Activated naive CD8-positive, alpha-beta T cell treated with anti-CD3 and anti-CD28 coated beads for 36 hours (primary cell): Measurements from ENCODE around the gene MB. TPM values are rescaled to one million over a fixed set of nuclear protein-coding genes. Genes with fewer than 3 reads are reported as not detected.
A peak's percentile ranks its signal among the peaks of the same experiment; 100 is the strongest.
"Not testable (repeated sequence)": the region's sequence is repeated elsewhere in the genome, so short reads cannot be mapped to it uniquely, and the experiment has no call there.

Source experiments
- DNase-seq: peaks from one replicate; pipeline ENCODE4 v3.0.0; 2021
- H3K27ac Mint-ChIP-seq: one replicate; pipeline ENCODE4 v1.8.0; 2022; ENCODE audit warnings: mild to moderate bottlenecking, moderate library complexity, mixed read lengths
- H3K27me3 Mint-ChIP-seq: one replicate; pipeline ENCODE4 v1.8.0; 2022; ENCODE audit warnings: mild to moderate bottlenecking, mixed read lengths
- H3K36me3 Mint-ChIP-seq: one replicate; pipeline ENCODE4 v1.8.0; 2021; ENCODE audit warnings: mild to moderate bottlenecking, mixed read lengths
- H3K4me1 Mint-ChIP-seq: one replicate; pipeline ENCODE4 v1.8.0; 2021; ENCODE audit warnings: mixed read lengths
- H3K4me3 Mint-ChIP-seq: one replicate; pipeline ENCODE4 v1.8.0; 2022; ENCODE audit warnings: mild to moderate bottlenecking, moderate library complexity, mixed read lengths
- H3K9me3 Mint-ChIP-seq: one replicate; pipeline ENCODE4 v1.8.0; 2022; ENCODE audit warnings: mixed read lengths
- total RNA-seq, 2 experiments: library from RNA; stranded (reverse); gene quantifications; one replicate each; pipeline ENCODE4 v1.2.3, GENCODE V29; 2021

The MB gene
- total RNA-seq, 2 experiments from 2014 or later, result not detected

DNA sequence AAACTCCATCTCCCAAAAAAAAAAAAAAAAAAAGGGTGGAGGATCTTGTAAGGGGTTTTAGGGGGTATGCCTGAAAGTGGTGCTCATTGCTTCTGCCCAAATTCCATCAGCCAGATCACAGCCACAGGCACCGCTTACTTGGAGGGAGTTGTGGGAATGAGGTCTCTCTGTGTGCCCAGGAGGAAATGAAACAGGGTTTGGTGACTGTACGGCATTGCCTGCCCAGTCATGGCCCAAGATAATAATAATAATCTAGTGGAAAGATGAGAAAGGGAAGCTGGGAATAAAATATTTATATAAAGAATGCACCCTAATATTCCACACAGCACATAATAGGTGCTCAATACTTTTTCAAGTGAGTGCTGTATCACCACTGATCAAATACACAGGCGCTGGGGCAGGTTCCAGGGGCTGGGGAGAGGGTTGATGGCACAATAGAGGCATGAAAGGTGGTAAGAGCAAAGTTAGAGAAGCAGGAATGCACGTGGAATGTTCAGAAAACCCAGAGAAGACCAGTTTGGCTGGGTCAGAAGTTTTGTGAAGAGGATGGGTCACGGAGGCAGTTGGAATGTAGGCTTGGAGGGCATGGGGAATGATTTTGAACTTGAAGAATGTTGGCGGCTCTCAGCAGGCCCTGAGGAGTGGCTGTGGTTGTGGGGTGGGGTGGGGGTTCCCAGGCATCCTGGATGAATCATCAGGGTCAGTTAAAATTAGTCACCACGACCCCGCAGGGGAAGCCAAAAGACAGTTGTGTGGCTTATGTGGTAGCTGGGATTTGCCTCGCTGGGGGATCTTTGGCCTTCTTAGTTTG is 12.5 kb upstream of the MB start:
- Mint-ChIP-seq H3K4me1 (peaks cover 16% of the 10 kb centered on the region), H3K4me3 (peak overlapping the region; percentile 16), H3K9me3 (peaks cover 4% of the 10 kb centered on the region), H3K36me3 (no peaks in the 10 kb centered on the region), H3K27ac (peak overlapping the region; percentile 61), H3K27me3 (peaks cover 2% of the 10 kb centered on the region)
- DNase-seq, result peak; percentile 77

DNA sequence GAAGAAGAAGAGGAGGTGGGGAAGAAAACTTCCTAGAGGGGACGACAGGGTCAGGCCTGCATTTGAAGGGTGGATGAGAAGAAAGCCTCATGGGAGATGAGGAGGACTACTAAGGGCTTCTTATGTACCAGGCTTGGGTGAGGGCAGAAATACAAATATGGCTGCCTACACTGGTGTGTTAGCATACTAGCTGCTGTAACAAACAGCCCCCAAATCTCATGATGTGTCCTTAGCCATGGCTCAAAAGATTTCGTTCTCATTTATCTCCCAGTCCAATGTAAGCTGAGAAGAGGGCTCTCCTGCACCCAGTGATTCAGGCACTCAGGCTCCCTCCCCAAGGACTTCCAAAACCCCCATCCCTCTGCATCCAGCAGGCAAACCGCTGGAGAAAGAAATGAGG is 11.6 kb upstream of the MB start:
- H3K4me1 Mint-ChIP-seq, result peaks cover 16% of the 10 kb centered on the region
- H3K27ac Mint-ChIP-seq, result no peak overlapping the region
- H3K36me3 Mint-ChIP-seq, result no peaks in the 10 kb centered on the region
- no peak overlapping the region for H3K4me3 Mint-ChIP-seq
- no peak for DNase-seq
- peaks cover 5% of the 10 kb centered on the region for H3K27me3 Mint-ChIP-seq
- peaks cover 4% of the 10 kb centered on the region for H3K9me3 Mint-ChIP-seq

DNA sequence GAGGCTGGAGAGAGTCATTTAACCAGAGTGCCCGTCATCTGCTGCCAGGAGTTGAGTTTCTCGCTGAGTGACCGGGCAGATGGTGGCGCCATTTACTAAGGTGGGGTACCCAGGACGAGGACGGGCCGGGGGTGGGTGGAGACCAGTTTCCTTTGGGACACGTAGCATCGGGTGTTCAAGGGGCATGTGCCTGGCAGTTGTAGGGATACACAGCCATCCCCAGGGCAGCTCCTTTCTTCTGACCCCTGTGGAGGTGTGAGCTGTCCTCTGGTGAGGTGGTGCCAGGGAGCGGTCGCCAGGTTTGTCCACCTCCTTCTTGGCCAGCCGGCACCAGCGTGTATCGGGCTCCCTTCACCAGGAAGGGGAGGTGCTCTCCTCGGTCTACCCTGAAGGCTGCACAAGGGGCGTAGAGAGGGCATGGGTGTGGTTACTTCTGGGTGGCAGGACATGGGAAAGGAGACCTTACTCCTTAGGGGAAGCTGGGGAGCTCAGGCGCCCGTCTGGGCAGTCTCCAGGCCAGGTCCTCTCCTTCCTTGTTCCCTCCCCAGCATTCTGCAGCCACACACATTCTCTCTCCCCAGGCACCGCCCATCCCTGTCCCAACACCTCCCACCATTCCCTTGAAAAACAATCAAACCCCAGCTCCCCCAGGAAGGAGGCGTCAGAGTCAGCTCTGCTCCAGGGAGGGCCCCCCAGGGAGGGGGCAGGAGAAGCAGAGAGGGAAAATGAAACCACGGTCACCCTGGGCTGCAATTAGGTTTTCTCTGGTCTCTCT is 10.3 kb upstream of the MB start:
- Mint-ChIP-seq H3K9me3 (peaks cover 4% of the 10 kb centered on the region), H3K27me3 (peaks cover 5% of the 10 kb centered on the region), H3K4me3 (peak overlapping the region; percentile 76), H3K4me1 (peaks cover 16% of the 10 kb centered on the region), H3K36me3 (no peaks in the 10 kb centered on the region), H3K27ac (peak overlapping the region; percentile 71)
- peak; percentile 61 for DNase-seq

DNA sequence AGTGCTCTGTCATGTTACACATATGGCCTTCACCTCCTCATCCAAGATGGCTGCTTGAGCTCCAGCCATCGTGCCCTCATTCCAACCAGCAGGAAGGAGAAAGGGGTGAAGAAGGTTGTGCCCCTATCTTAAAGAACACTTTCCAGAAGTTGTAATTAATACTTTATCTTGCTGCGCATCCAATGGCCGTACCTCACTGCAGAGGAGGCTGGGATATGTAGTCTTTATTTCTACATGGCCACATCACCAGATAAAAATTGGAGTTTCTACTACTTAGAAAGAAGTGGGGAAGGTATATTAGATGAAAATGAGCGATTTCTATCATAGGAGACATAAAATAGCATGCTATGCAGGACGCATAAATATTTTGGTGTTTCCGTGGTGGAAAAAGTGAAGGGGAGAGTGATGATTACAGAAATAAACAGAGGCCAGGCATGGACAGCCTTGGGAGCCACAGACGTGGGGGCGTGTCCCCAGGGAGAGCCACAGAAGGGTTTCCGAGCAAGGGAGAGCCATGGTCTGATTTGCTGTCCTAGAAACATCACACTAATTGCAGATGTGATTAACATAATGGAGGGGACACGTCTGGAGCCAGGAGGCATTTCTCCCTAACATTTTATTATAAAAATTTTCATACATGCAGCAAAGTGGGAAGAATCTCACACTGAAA is 8.8 kb upstream of the MB start:
- peaks cover 4% of the 10 kb centered on the region for H3K9me3 Mint-ChIP-seq
- no peaks in the 10 kb centered on the region for H3K36me3 Mint-ChIP-seq
- DNase-seq, result no peak
- H3K4me1 Mint-ChIP-seq, result peaks cover 16% of the 10 kb centered on the region
- peaks cover 5% of the 10 kb centered on the region for H3K27me3 Mint-ChIP-seq
- H3K4me3 Mint-ChIP-seq, result no peak overlapping the region
- H3K27ac Mint-ChIP-seq, result no peak overlapping the region

DNA sequence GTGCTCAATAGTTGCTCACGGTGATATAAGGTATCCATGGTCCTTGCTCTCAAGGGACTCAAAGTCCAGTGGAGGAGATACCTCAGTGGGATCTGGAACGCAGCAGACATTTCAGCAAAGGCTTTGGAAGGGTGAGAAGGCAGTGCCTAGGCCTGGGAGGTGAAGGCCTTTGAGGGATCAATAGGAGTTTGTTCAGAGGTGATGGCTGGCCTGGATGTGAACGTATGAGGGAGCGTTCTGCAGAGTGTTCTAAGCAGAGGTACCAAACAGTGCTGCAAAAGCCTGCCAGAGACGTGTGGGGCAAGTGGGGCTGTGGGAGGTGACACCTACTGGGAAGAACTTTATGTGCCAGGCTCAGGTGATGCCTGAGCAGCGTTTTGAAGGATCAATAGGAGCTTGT is 7.4 kb upstream of the MB start:
- Mint-ChIP-seq H3K27ac (no peak overlapping the region), H3K4me3 (no peak overlapping the region)

DNA sequence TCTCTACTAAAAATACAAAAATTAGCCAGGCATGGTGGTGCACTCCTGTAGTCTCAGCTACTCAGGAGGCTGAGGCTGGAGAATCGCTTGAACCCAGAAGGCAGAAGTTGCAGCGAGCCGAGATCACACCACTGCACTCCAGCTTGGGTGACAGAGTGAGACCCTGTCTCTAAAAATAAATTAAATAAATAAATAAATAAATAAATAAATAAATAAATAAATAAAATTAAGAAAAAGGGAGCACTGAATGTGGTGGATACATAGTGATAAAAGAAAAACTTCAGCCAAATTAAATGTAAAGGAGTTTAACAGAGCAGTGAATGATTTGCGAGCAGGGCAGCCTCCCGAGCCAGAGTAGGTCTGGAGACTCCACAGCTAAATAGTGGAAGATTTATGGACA is 6.8 kb upstream of the MB start:
- H3K9me3 Mint-ChIP-seq, H3K4me1 Mint-ChIP-seq, H3K36me3 Mint-ChIP-seq, H3K27me3 Mint-ChIP-seq, DNase-seq, H3K4me3 Mint-ChIP-seq: not testable (repeated sequence)
- H3K27ac Mint-ChIP-seq, result peak overlapping the region; percentile 72

More for the DNA sequence above, 7.4 kb upstream of the MB start:
- peaks cover 5% of the 10 kb centered on the region for H3K27me3 Mint-ChIP-seq
- DNase-seq, result no peak
- H3K4me1 Mint-ChIP-seq, result peaks cover 11% of the 10 kb centered on the region
- H3K36me3 Mint-ChIP-seq, result no peaks in the 10 kb centered on the region
- H3K9me3 Mint-ChIP-seq, result peaks cover 3% of the 10 kb centered on the region

DNA sequence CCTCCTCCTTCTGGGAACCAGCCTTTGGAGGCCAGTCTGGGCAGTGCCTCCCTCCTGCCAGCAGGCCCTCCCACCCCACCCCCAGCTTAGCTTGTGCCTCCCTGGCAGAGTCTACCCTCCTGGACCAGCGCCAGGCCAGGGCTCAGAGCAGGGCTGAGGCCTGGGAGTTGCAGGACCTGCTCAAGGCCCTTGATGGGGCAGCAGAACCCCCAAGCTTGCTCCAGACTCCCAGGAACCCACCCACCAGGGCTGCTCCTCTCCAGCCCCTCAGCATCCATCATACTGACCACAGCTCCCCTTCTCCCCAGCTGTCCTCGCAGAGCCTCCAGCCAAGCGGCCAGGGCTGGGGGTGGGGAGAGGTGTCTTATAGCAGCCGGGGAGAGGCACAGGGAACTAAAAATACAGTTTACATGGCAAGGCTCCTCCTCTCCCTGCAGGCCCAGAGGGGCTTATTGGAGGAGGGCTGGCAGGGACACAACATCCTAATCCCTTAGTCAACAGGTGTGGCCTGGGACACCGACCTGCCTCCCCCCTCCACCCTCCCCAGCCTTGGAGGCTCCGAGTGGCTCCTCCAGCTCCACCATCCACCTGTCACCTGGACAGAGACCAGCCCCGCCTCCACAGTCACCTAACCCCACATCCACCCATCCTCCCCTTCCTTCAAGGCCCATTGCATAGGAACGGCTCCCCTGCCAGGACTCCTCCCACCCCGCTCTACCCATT is 5.2 kb upstream of the MB start:
- Mint-ChIP-seq H3K27ac (no peak overlapping the region), H3K9me3 (no peaks in the 10 kb centered on the region), H3K4me1 (peaks cover 2% of the 10 kb centered on the region), H3K27me3 (peaks cover 5% of the 10 kb centered on the region), H3K36me3 (no peaks in the 10 kb centered on the region), H3K4me3 (no peak overlapping the region)
- no peak for DNase-seq

DNA sequence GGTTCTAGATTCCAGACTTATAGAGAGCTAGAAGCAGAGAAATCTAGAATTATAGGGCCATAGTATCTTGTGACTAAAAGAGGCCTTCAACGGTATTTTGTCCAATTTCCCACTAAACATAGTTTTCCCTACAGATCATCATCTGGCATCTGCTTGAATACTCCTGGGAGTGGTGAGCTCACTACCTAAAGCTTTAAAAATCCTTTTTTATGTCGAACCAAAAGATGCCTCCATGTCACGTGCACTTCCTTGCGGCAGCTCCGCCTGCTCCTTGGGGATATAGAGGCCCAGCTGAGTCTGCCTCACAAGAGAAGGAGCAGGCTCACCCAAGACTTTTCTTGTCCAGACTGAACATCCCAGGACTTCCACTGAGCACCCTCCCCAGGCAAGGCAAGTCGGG is 4.3 kb upstream of the MB start:
- no peak for DNase-seq
- Mint-ChIP-seq H3K4me1 (peaks cover 5% of the 10 kb centered on the region), H3K4me3 (no peak overlapping the region)

DNA sequence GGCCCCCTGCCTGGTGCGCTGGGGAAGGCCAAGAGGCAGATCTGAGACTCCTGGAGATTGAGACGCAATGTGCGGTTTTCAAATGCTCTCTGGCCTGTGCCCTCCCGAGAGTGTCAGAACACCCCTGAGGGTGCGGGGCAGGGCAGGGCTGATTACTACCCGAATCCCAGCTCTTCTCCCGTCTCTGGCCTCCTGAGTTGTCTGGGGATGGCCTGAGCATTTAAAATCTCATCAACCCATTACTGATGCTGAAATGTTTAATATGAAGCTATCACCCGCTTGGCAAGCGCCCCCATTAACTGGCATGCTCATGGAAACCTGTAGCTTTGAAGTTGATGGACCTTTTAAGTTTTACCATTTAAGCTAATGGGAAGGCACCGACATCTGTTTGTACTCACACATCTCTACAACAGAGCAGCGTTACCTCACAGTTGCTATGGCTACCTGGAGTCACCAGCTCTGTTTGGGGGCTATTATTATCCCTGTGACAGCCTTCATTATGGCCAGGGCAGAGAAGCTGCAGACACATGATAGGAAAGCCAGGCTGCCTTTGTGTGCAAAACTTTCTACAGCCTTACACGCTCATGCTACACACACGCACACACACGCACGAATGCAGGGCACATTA is 3.6 kb upstream of the MB start:
- peaks cover 5% of the 10 kb centered on the region for H3K27me3 Mint-ChIP-seq
- H3K4me3 Mint-ChIP-seq, result no peak overlapping the region
- no peak for DNase-seq
- no peaks in the 10 kb centered on the region for H3K9me3 Mint-ChIP-seq
- no peak overlapping the region for H3K27ac Mint-ChIP-seq
- peaks cover 9% of the 10 kb centered on the region for H3K4me1 Mint-ChIP-seq
- no peaks in the 10 kb centered on the region for H3K36me3 Mint-ChIP-seq

More for the DNA sequence above, 4.3 kb upstream of the MB start:
- H3K27ac Mint-ChIP-seq, result no peak overlapping the region
- no peaks in the 10 kb centered on the region for H3K9me3 Mint-ChIP-seq
- H3K36me3 Mint-ChIP-seq, result no peaks in the 10 kb centered on the region
- peaks cover 5% of the 10 kb centered on the region for H3K27me3 Mint-ChIP-seq

DNA sequence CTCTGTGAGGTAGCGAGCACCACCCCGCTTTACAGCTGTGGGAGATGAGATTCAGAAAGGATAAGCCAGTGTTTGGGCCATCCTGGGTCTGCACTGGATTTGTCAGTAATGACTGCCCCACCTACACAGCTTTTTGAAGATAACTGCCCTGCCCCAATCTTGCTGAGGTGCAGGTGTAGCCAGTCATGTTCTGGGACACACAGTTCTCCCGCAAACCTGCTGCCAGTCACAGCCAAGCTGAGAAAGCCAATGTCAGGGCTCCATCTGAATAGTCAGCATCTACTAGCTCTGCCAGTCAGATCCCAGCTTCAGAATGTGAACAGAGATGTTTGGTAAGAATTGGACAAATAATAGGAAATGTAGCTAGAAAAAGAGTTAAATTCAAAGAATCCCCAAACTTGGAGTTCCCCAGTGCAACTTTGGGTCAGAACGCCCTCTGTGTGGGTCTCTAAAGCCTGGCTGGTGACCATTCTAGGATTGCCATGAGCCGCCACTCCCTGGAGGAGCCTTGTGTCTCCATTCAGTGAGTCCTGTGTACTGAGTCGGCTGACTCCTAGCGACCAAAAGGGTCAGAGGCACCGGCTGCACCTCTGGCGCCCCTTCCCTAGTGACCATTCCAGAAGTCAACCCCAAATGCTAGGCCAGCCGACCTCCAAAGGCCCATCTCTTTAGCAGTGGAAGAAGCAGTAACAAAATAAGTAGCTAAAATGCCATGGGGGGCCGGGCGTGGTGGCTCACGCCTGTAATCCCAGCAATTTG is 2.4 kb upstream of the MB start:
- DNase-seq, result no peak
- Mint-ChIP-seq H3K27me3 (peaks cover 3% of the 10 kb centered on the region), H3K9me3 (no peaks in the 10 kb centered on the region), H3K36me3 (no peaks in the 10 kb centered on the region), H3K4me3 (no peak overlapping the region), H3K27ac (no peak overlapping the region), H3K4me1 (peaks cover 11% of the 10 kb centered on the region)

DNA sequence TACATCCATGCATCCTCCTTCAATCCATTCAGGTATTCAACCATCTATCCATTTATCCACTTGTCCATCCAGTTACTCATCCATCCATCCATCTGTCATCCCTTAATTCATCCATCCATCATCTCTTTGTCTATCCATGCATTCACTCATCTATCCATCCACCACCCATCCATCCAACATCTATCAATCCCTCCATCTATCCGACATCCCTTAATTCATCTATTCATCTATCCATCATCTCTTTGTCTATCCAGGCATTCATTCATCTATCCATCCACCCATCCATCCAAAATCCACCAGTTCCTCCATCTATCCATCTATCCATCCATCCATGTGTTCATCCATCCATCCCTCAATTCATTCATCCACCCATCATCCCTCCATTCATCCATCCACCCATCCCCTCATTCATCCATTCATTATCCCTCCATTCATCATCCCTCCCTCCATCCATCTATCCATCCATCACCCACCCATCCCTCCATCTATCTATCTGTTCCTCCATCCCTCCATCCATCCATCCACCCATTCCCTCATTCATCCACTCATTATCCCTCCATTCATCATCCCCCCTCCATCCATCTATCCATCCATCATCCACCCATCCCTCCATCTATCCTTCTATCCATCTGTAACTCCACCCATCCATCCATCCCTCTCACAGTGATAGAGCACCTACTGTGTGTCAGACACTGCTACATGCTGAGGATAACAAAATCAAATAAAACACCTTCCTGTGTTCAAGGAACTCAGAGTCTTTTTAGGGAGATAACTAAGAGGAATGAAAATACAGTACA is 1.5 kb upstream of the MB start:
- no peak overlapping the region for H3K4me3 Mint-ChIP-seq
- no peaks in the 10 kb centered on the region for H3K36me3 Mint-ChIP-seq

DNA sequence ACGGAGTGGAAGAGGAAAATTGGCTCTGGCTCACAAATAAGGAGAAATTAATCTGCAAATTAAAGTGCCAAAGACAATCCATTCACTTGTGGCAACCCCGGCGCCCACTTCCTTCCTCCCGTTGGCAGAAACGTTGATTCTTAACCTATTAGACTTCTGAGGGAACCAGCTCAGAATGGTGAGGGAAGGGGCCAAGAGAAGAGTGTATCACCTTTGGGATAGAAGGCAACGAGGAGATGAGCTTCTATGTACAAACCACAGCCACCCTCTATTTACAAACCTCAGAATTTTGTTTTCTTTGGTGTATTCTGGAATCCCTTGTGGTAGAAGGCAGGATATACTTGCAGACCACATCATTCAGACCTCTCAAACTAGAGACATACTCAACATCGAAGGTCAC is 1.1 kb downstream of the MB start:
- Mint-ChIP-seq H3K27ac (no peak overlapping the region), H3K36me3 (no peaks in the 10 kb centered on the region), H3K4me3 (no peak overlapping the region)

More for the DNA sequence above, 1.5 kb upstream of the MB start:
- Mint-ChIP-seq H3K9me3 (no peaks in the 10 kb centered on the region), H3K27ac (no peak overlapping the region), H3K27me3 (no peaks in the 10 kb centered on the region), H3K4me1 (peaks cover 11% of the 10 kb centered on the region)
- DNase-seq, result no peak

DNA sequence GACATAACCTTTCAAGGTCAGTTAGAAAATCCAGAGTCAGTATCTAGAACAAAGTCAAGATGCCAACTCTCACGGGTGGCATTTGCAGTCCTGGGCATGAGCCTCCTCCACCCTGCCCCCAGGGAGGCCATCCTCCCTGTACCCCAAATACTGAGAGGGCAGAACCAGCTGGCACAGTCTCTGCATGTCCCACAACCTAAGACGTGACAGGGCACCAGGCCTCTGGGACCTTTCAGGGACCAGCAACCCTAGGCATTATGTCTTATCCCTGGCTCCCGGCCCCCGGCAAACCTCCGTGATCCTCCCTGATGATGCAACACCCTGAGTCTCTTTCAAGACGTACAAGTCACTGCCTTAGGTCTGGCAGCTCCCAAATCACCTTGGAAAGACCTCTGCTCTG is 2.0 kb downstream of the MB start:
- Mint-ChIP-seq H3K4me1 (peaks cover 18% of the 10 kb centered on the region), H3K36me3 (no peaks in the 10 kb centered on the region), H3K27ac (no peak overlapping the region), H3K4me3 (no peak overlapping the region), H3K9me3 (no peaks in the 10 kb centered on the region), H3K27me3 (peaks cover 4% of the 10 kb centered on the region)
- no peak for DNase-seq

More for the DNA sequence above, 1.1 kb downstream of the MB start:
- peaks cover 18% of the 10 kb centered on the region for H3K4me1 Mint-ChIP-seq
- H3K27me3 Mint-ChIP-seq, result peaks cover 4% of the 10 kb centered on the region
- no peak for DNase-seq
- no peaks in the 10 kb centered on the region for H3K9me3 Mint-ChIP-seq
